Measurements from ENCODE around the gene PLS1.
"Not testable (repeated sequence)": the region's sequence is repeated elsewhere in the genome, so short reads cannot be mapped to it uniquely, and the experiment has no call there.

Gene PLS1

DNA sequence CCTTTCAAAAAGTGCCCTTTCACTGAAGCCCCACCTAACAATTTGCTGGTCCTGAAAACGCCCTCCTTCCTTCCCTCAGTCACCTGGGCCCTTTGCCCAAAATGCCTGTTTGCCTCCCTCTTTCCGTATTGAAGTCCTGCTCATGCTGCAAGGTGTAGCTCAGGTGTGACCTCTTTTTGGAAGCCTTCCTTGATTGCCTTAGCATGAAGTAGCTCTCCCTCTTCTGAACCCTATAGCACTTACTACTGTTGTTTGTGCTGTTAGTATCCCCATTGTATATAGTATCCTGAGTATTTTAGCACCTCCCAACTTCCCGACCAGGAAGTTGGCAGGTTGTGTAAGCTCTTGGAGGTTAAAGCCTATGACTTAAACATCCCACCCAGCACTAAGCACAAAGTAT is 1.7 kb downstream of the PLS1 start (continued):
- TF ChIP-seq POU6F1 (CRISPR knock-in tag; IDR thresholded peaks at IDR 0.05; ENCODE audit: borderline replicate concordance, low read depth), result no peak

DNA sequence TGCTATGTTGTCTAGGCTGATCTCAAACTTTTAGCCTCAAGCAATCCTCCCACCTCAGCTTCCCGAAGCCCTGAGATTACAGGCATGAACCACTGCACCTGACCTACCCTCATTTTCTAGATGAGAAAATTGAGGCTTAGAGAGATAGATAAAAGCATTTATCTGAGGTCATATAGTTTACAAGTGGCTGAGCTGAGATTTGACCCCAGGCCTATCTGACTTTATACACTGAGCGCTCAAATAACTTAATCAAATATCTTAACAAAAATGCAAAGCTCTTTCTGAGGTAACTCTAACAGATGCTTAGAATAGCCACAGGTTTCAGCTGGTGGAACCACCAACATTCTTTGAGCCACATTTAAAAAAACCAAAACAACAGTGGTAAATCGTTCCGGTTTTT is 5.5 kb downstream of the PLS1 start:
- no peak for ATAC-seq
- TF ChIP-seq TCF4 (CRISPR knock-in tag; IDR thresholded peaks at IDR 0.05; ENCODE audit: borderline replicate concordance), result no peak
- no peak for TF ChIP-seq TSHZ2 (CRISPR knock-in tag; IDR thresholded peaks at IDR 0.05)
- TF ChIP-seq, protein P1, sequence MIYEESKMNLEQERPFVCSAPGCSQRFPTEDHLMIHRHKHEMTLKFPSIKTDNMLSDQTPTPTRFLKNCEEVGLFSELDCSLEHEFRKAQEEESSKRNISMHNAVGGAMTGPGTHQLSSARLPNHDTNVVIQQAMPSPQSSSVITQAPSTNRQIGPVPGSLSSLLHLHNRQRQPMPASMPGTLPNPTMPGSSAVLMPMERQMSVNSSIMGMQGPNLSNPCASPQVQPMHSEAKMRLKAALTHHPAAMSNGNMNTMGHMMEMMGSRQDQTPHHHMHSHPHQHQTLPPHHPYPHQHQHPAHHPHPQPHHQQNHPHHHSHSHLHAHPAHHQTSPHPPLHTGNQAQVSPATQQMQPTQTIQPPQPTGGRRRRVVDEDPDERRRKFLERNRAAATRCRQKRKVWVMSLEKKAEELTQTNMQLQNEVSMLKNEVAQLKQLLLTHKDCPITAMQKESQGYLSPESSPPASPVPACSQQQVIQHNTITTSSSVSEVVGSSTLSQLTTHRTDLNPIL (CRISPR knock-in tag; IDR thresholded peaks at IDR 0.05; ENCODE audit: low read depth), result no peak
- no peak for TF ChIP-seq ZNF70 (CRISPR knock-in tag; IDR thresholded peaks at IDR 0.05)
- TF ChIP-seq ZFP3 (CRISPR knock-in tag; IDR thresholded peaks at IDR 0.05), result no peak
- TF ChIP-seq POU6F1 (CRISPR knock-in tag; IDR thresholded peaks at IDR 0.05; ENCODE audit: borderline replicate concordance, low read depth), result no peak
- TF ChIP-seq, protein P2, sequence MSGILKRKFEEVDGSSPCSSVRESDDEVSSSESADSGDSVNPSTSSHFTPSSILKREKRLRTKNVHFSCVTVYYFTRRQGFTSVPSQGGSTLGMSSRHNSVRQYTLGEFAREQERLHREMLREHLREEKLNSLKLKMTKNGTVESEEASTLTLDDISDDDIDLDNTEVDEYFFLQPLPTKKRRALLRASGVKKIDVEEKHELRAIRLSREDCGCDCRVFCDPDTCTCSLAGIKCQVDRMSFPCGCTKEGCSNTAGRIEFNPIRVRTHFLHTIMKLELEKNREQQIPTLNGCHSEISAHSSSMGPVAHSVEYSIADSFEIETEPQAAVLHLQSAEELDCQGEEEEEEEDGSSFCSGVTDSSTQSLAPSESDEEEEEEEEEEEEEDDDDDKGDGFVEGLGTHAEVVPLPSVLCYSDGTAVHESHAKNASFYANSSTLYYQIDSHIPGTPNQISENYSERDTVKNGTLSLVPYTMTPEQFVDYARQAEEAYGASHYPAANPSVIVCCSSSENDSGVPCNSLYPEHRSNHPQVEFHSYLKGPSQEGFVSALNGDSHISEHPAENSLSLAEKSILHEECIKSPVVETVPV (CRISPR knock-in tag; IDR thresholded peaks at IDR 0.05), result no peak
- TF ChIP-seq ARNTL (CRISPR knock-in tag; IDR thresholded peaks at IDR 0.05; ENCODE audit: borderline replicate concordance, low read depth), result no peak
- TF ChIP-seq SNAI2 (CRISPR knock-in tag; IDR thresholded peaks at IDR 0.05), result no peak
- no peak for TF ChIP-seq ZNF8 (CRISPR knock-in tag; IDR thresholded peaks at IDR 0.05)
- no peak for TF ChIP-seq ZFP30 (CRISPR knock-in tag; IDR thresholded peaks at IDR 0.05)
- TF ChIP-seq RARB (CRISPR knock-in tag; IDR thresholded peaks at IDR 0.05), result no peak
- no peak for TF ChIP-seq ZC3H10 (CRISPR knock-in tag; IDR thresholded peaks at IDR 0.05)
- no peak for TF ChIP-seq PPARA (CRISPR knock-in tag; IDR thresholded peaks at IDR 0.05; ENCODE audit: borderline replicate concordance)
- TF ChIP-seq OSR1 (CRISPR knock-in tag; IDR thresholded peaks at IDR 0.05), result no peak
- no peak for TF ChIP-seq ZNF565 (CRISPR knock-in tag; conservative IDR thresholded peaks at IDR 0.05; ENCODE audit: low read depth)
- TF ChIP-seq CSDC2 (CRISPR knock-in tag; IDR thresholded peaks at IDR 0.05), result no peak

GRCh38 chr3:142602619-142603385 is 6.6 kb downstream of the PLS1 start:
- no peak for ATAC-seq
- no peak for TF ChIP-seq ZNF8 (CRISPR knock-in tag; IDR thresholded peaks at IDR 0.05)
- no peak for TF ChIP-seq OSR1 (CRISPR knock-in tag; IDR thresholded peaks at IDR 0.05)
- no peak for TF ChIP-seq ZFP30 (CRISPR knock-in tag; IDR thresholded peaks at IDR 0.05)
- TF ChIP-seq ESRRG (CRISPR knock-in tag; IDR thresholded peaks at IDR 0.05), result no peak
- no peak for TF ChIP-seq BACH2 (CRISPR knock-in tag; IDR thresholded peaks at IDR 0.05; ENCODE audit: borderline replicate concordance)

GRCh38 chr3:142603386-142603705 is 7.2 kb downstream of the PLS1 start:
- ATAC-seq, result not testable (repeated sequence)
